HepG2 (cell line): ENCODE measurements around the gene PPARA. TPM values are rescaled to one million over a fixed set of nuclear protein-coding genes. Genes with fewer than 3 reads are reported as not detected.

Experiments
- AHDC1 ChIP-seq: sonication (generic); formaldehyde crosslinking; IDR thresholded peaks from 2 replicates; pipeline ENCODE4 v1.5.1; 2020; ENCODE audit warnings: mild to moderate bottlenecking, missing genetic modification reagents, borderline replicate concordance
- DRAP1 ChIP-seq: IDR thresholded peaks from 2 replicates; pipeline ENCODE4 v1.6.1; 2016; ENCODE audit warnings: missing genetic modification reagents, missing compliant biosample characterization
- KDM6A ChIP-seq: IDR thresholded peaks from 2 replicates; pipeline ENCODE4 v1.6.1; 2016; ENCODE audit warnings: low read depth
- KLF11 ChIP-seq: IDR thresholded peaks from 2 replicates; pipeline ENCODE4 v1.6.1; 2016; ENCODE audit warnings: missing compliant biosample characterization
- MAFF ChIP-seq: IDR thresholded peaks from 2 replicates; pipeline ENCODE4 v1.6.1; 2011; ENCODE audit warnings: low read depth, low read length, improper control_type of control experiment
- NFKB2 ChIP-seq: sonication (generic); formaldehyde crosslinking; IDR thresholded peaks from 2 replicates; pipeline ENCODE4 v1.4.0; 2020; ENCODE audit warnings: missing genetic modification reagents, borderline replicate concordance
- PATZ1 ChIP-seq: sonication (generic); formaldehyde crosslinking; IDR thresholded peaks from 2 replicates; pipeline ENCODE4 v1.4.0; 2020; ENCODE audit warnings: missing genetic modification reagents
- RBFOX2 ChIP-seq: fragments of 200-400 bp; formaldehyde crosslinking; IDR thresholded peaks from 2 replicates; pipeline ENCODE4 v1.6.1; 2017; ENCODE audit warnings: low read depth, mild to moderate bottlenecking, low read length
- RELA ChIP-seq: sonication (generic); formaldehyde crosslinking; IDR thresholded peaks from 2 replicates; pipeline ENCODE4 v1.4.0; 2020; ENCODE audit warnings: missing genetic modification reagents
- TEF ChIP-seq: sonication (generic); formaldehyde crosslinking; IDR thresholded peaks from 2 replicates; pipeline ENCODE4 v1.5.0; 2020; ENCODE audit warnings: missing genetic modification reagents
- TSC22D2 ChIP-seq: sonication (generic); formaldehyde crosslinking; IDR thresholded peaks from 2 replicates; pipeline ENCODE4 v1.5.1; 2020; ENCODE audit warnings: missing genetic modification reagents, mild to moderate bottlenecking, borderline replicate concordance
- YEATS4 ChIP-seq: sonication (generic); formaldehyde crosslinking; IDR thresholded peaks from 2 replicates; pipeline ENCODE4 v1.4.0; 2020; ENCODE audit warnings: missing genetic modification reagents, borderline replicate concordance
- ZGPAT ChIP-seq: IDR thresholded peaks from 2 replicates; pipeline ENCODE4 v1.6.1; 2016; ENCODE audit warnings: mild to moderate bottlenecking
- ZNF225 ChIP-seq: sonication (generic); formaldehyde crosslinking; IDR thresholded peaks from 2 replicates; pipeline ENCODE4 v1.4.0; 2020; ENCODE audit warnings: mild to moderate bottlenecking, missing genetic modification reagents
- ZNF619 ChIP-seq: sonication (generic); formaldehyde crosslinking; IDR thresholded peaks from 2 replicates; pipeline ENCODE4 v1.4.0; 2020; ENCODE audit warnings: mild to moderate bottlenecking, missing genetic modification reagents
- ZNF629 ChIP-seq: sonication (generic); formaldehyde crosslinking; conservative IDR thresholded peaks from 2 replicates; pipeline ENCODE4 v1.5.0; 2020; ENCODE audit warnings: missing genetic modification reagents
- ZNF850 ChIP-seq: sonication (generic); formaldehyde crosslinking; conservative IDR thresholded peaks from 2 replicates; pipeline ENCODE4 v1.9.0; 2021; ENCODE audit warnings: mild to moderate bottlenecking, missing genetic modification reagents
- polyA plus RNA-seq, 8 experiments: library from polyadenylated mRNA; depleted of rRNA in 3 of 8; stranded (reverse) in 7 of 8; unstranded in 1 of 8; fragments of >200 nt; fragmentation: Illumina TruSeq in 4 of 8; extraction: Trizol in 4 of 8; gene quantifications; 2 replicates each; pipeline versions ENCODE4 v1.2.1 to v1.2.3, GENCODE V29; 2011 to 2016; ENCODE audit warnings: low read depth in 4 of 8, missing spikeins in 1 of 8, mixed read lengths in 1 of 8; ENCODE audit not compliant: insufficient read depth in 1 of 8
- total RNA-seq, 5 experiments: library from RNA; depleted of rRNA; stranded (reverse); fragments of >200 nt; fragmentation: Illumina TruSeq; extraction: Trizol; gene quantifications; 2 replicates each; pipeline ENCODE4 v1.2.3, GENCODE V29; 2016; ENCODE audit warnings: low read depth in 1 of 5

PPARA gene
- total and polyA plus RNA-seq, 2 of the 13 experiments (the other 11 are each of a cell fraction or from before 2014, with no cell fraction given), result 18.2 to 24.7 TPM

GRCh38 chr22:46250035-46250782, 99.9 kb downstream of the PPARA start, which contains the start of gene CDPF1 (continued):
- TF ChIP-seq ZGPAT (CRISPR knock-in tag) (peak; percentile 79), KDM6A (CRISPR knock-in tag) (no peak), KLF11 (no peak), TEF (CRISPR knock-in tag) (no peak), NFKB2 (CRISPR knock-in tag) (peak; percentile 63; the same call in 1 of the 2 replicates), ZNF629 (peak; percentile 44; the same call in 1 of the 2 replicates), ZNF225 (CRISPR knock-in tag) (peak; percentile 40; the same call in 1 of the 2 replicates), TSC22D2 (CRISPR knock-in tag) (peak; percentile 93), MAFF (no peak), ZNF850 (CRISPR knock-in tag) (no peak), AHDC1 (CRISPR knock-in tag) (no peak), PATZ1 (peak; percentile 30; the same call in 1 of the 2 replicates), RELA (CRISPR knock-in tag) (no peak), ZNF619 (CRISPR knock-in tag) (0 out of 2 replicates have a peak, but pooled peaks have one; percentile 28), RBFOX2 (peak; percentile 98), YEATS4 (CRISPR knock-in tag) (peak; percentile 89), DRAP1 (CRISPR knock-in tag) (peak; percentile 85)
